Measurements from ENCODE around the gene EGR1.

Gene EGR1

GRCh38 chr5:138515556-138516245, 50.4 kb downstream of the EGR1 start:
- no peak for DNase-seq

- DNase-seq, result no peak
Observed at GRCh38 chr5:138517437-138517836, 52.2 kb downstream of the EGR1 start.

Measured in suppressor macrophage treated with lipopolysaccharide for 1 hour (primary cell).